A673 (cell line): ENCODE measurements around the gene COL8A1. TPM values are rescaled to one million over a fixed set of nuclear protein-coding genes. Genes with fewer than 3 reads are reported as not detected.
"Not testable (repeated sequence)": the region's sequence is repeated elsewhere in the genome, so short reads cannot be mapped to it uniquely, and the experiment has no call there.

Experiments
- BruUV-seq: library from RNA; stranded (reverse); fragments of 400-500 nt; replicated peaks from 2 replicates; lab custom pipeline; 2021; lab: Mats Ljungman, UMichigan
- CTCF ChIA-PET: fragments of 300-600 bp; sonication (Branson Sonifier 250); formaldehyde crosslinking; loops from one replicate; lab custom pipeline; 2022; ENCODE audit warnings: antibody characterized with exemption; lab: Charles Lee
- POLR2A ChIA-PET: fragments of 300-600 bp; sonication (Branson Sonifier 250); formaldehyde crosslinking; loops from one replicate; lab custom pipeline; 2022; ENCODE audit warnings: antibody characterized with exemption; ENCODE audit not compliant: low non-redundant PET; lab: Charles Lee
- DNase-seq: peaks from one replicate; pipeline ENCODE4 v3.0.0-alpha.2; 2015; ENCODE audit warnings: low spot score
- H3K27ac ChIP-seq: fragments of 200-600 bp; sonication (generic); 2 replicates; pipeline ENCODE4 v1.5.1; 2016; ENCODE audit warnings: mixed run types, low read depth, mild to moderate bottlenecking, mixed read lengths, antibody characterized with exemption, low read length; ENCODE audit not compliant: poor library complexity, severe bottlenecking
- H3K27me3 ChIP-seq: fragments of 200-600 bp; sonication (generic); replicated peaks from 2 replicates; pipeline ENCODE4 v1.6.1; 2017; ENCODE audit warnings: mixed run types, low read depth, mild to moderate bottlenecking, mixed read lengths, antibody characterized with exemption, low read length; ENCODE audit not compliant: insufficient read depth, poor library complexity
- H3K36me3 ChIP-seq: fragments of 200-600 bp; sonication (generic); 2 replicates; pipeline ENCODE4 v1.6.1; 2016; ENCODE audit warnings: mixed run types, mild to moderate bottlenecking, mixed read lengths, antibody characterized with exemption, low read length; ENCODE audit not compliant: insufficient read depth, poor library complexity, severe bottlenecking
- H3K4me1 ChIP-seq: fragments of 200-600 bp; sonication (generic); 2 replicates; pipeline ENCODE4 v1.6.1; 2017; ENCODE audit warnings: mixed run types, mild to moderate bottlenecking, mixed read lengths, antibody characterized with exemption, low read length; ENCODE audit not compliant: insufficient read depth, poor library complexity, severe bottlenecking
- H3K4me3 ChIP-seq: fragments of 200-600 bp; sonication (generic); 2 replicates; pipeline ENCODE4 v1.5.1; 2016; ENCODE audit warnings: low read depth, mixed run types, mild to moderate bottlenecking, mixed read lengths, low read length; ENCODE audit not compliant: poor library complexity, severe bottlenecking
- H3K9me3 ChIP-seq: fragments of 200-600 bp; sonication (generic); 2 replicates; pipeline ENCODE4 v1.6.1; 2016; ENCODE audit warnings: mixed run types, low read depth, mild to moderate bottlenecking, mixed read lengths, antibody characterized with exemption, low read length; ENCODE audit not compliant: poor library complexity, severe bottlenecking
- CTCF ChIP-seq: fragments of 300-800, 200-600 bp; sonication (generic); conservative IDR thresholded peaks from 2 replicates; pipeline ENCODE4 v1.5.1; 2017; ENCODE audit warnings: low read depth, mild to moderate bottlenecking, antibody characterized with exemption, low read length, moderate library complexity, mixed read lengths
- EZH2 ChIP-seq: fragments of 200-600 bp; sonication (generic); IDR thresholded peaks from 2 replicates; pipeline ENCODE4 v1.6.1; 2017; ENCODE audit warnings: borderline replicate concordance, low read depth, mild to moderate bottlenecking, mixed read lengths, antibody characterized with exemption, low read length; ENCODE audit not compliant: poor library complexity, severe bottlenecking
- intact Hi-C: fragments of 100-400 bp; cut with micrococcal nuclease; formaldehyde crosslinking; loops from one replicate; pipeline ENCODE4 v1.10.0; 2022; ENCODE audit not compliant: unreplicated experiment
- total RNA-seq: library from RNA; stranded (reverse); gene quantifications from 2 replicates; pipeline ENCODE4 v1.2.3, GENCODE V29; 2021

The COL8A1 gene
- total RNA-seq, 1 experiment from 2014 or later = 2.5 TPM

- BruUV-seq = no TSS peak
- DNase-seq = no peak
- intact Hi-C loops = no loop called here
- Histone ChIP-seq H3K36me3 (no peaks in the 10 kb centered on the region), H3K27ac (no peak overlapping the region), H3K9me3 (no peaks in the 10 kb centered on the region), H3K27me3 (no peaks in the 10 kb centered on the region), H3K4me1 (no peaks in the 10 kb centered on the region), H3K4me3 (no peak overlapping the region)
- ChIA-PET CTCF (no interaction called here), POLR2A (no interaction called here)
- TF ChIP-seq CTCF = no peak
- no peak for TF ChIP-seq EZH2
These were observed 92.5 kb downstream of the COL8A1 start for GRCh38 chr3:99730870-99731269.

GRCh38 chr3:99731499-99731898 lies 93.1 kb downstream of the COL8A1 start:
- no peaks in the 10 kb centered on the region for H3K36me3 ChIP-seq
- DNase-seq = no peak
- ChIA-PET POLR2A (no interaction called here), CTCF (no interaction called here)
- H3K9me3 ChIP-seq = no peaks in the 10 kb centered on the region
- BruUV-seq = no TSS peak
- H3K4me1 ChIP-seq = no peaks in the 10 kb centered on the region
- TF ChIP-seq EZH2 = no peak
- TF ChIP-seq CTCF = no peak
- no peak overlapping the region for H3K4me3 ChIP-seq
- no peaks in the 10 kb centered on the region for H3K27me3 ChIP-seq
- intact Hi-C loops = no loop called here
- H3K27ac ChIP-seq = no peak overlapping the region

GRCh38 chr3:99740371-99740770 lies 102.0 kb downstream of the COL8A1 start:
- peak; percentile 21 for DNase-seq
- H3K4me3 ChIP-seq, H3K27me3 ChIP-seq, H3K9me3 ChIP-seq, H3K27ac ChIP-seq, BruUV-seq, POLR2A ChIA-PET, CTCF ChIA-PET, H3K36me3 ChIP-seq, intact Hi-C loops, H3K4me1 ChIP-seq: not testable (repeated sequence)

GRCh38 chr3:99741588-99741987 lies 103.2 kb downstream of the COL8A1 start:
- DNase-seq = no peak
- Histone ChIP-seq H3K27me3 (no peaks in the 10 kb centered on the region), H3K4me3 (no peak overlapping the region), H3K9me3 (no peaks in the 10 kb centered on the region), H3K4me1 (peaks cover 5% of the 10 kb centered on the region), H3K36me3 (no peaks in the 10 kb centered on the region), H3K27ac (no peak overlapping the region)
- ChIA-PET CTCF (no interaction called here), POLR2A (no interaction called here)
- intact Hi-C loops = no loop called here
- no TSS peak for BruUV-seq
- TF ChIP-seq EZH2 = no peak
- TF ChIP-seq CTCF = no peak
